Amygdala (tissue), 56 donors: ENCODE data around the gene TXNRD1.

Source experiments
- DNase-seq, 56 donors: peaks; one replicate each; lab custom pipeline; 2025; lab: John Stamatoyannopoulos, UW

TXNRD1 gene

GRCh38 chr12:104296718-104297117 lies 81.1 kb downstream of the TXNRD1 start:
- DNase-seq, result no peak

- no peak for DNase-seq
These were observed 82.0 kb downstream of the TXNRD1 start for GRCh38 chr12:104297477-104298113.

GRCh38 chr12:104299842-104300481 lies 84.4 kb downstream of the TXNRD1 start:
- DNase-seq, result no peak

GRCh38 chr12:104303538-104304151 lies 88.1 kb downstream of the TXNRD1 start, which contains the start of gene EID3:
Gene EID3, plus strand, starts transcription at chr12:104303739. Its CDS starts 196 bp downstream, at chr12:104303935.
- peak; percentile 29 to 93 (median 75) for DNase-seq

- no peak for DNase-seq
These were observed 88.9 kb downstream of the TXNRD1 start for GRCh38 chr12:104304261-104305009.

- DNase-seq, result no peak
These were observed 89.8 kb downstream of the TXNRD1 start for GRCh38 chr12:104305349-104305748.

GRCh38 chr12:104306376-104306775 lies 90.8 kb downstream of the TXNRD1 start:
- no peak for DNase-seq

GRCh38 chr12:104306943-104307654 lies 91.5 kb downstream of the TXNRD1 start:
- DNase-seq, result no peak

- no peak for DNase-seq
These were observed 92.0 kb downstream of the TXNRD1 start for GRCh38 chr12:104307655-104308000.

- DNase-seq, result no peak
These were observed 93.9 kb downstream of the TXNRD1 start for GRCh38 chr12:104309446-104309993.

- DNase-seq, result no peak
These were observed 95.4 kb downstream of the TXNRD1 start for GRCh38 chr12:104310751-104311633.

- no peak for DNase-seq
These were observed 96.6 kb downstream of the TXNRD1 start for GRCh38 chr12:104312202-104312601.

- DNase-seq, result no peak
These were observed 97.1 kb downstream of the TXNRD1 start for GRCh38 chr12:104312654-104313053.

GRCh38 chr12:104313568-104314241 lies 98.1 kb downstream of the TXNRD1 start:
- no peak for DNase-seq

GRCh38 chr12:104314242-104314614 lies 98.6 kb downstream of the TXNRD1 start:
- no peak for DNase-seq

GRCh38 chr12:104315326-104316224 lies 100.0 kb downstream of the TXNRD1 start:
- DNase-seq, result no peak

GRCh38 chr12:104316936-104317335 lies 101.4 kb downstream of the TXNRD1 start:
- no peak for DNase-seq
